ENCODE results near the gene MISP. TPM values are rescaled to one million over a fixed set of nuclear protein-coding genes. Genes with fewer than 3 reads are reported as not detected.

MISP gene
- total and polyA plus RNA-seq, 2 of the 4 experiments (the other 2 are of a cell fraction): not detected

DNA sequence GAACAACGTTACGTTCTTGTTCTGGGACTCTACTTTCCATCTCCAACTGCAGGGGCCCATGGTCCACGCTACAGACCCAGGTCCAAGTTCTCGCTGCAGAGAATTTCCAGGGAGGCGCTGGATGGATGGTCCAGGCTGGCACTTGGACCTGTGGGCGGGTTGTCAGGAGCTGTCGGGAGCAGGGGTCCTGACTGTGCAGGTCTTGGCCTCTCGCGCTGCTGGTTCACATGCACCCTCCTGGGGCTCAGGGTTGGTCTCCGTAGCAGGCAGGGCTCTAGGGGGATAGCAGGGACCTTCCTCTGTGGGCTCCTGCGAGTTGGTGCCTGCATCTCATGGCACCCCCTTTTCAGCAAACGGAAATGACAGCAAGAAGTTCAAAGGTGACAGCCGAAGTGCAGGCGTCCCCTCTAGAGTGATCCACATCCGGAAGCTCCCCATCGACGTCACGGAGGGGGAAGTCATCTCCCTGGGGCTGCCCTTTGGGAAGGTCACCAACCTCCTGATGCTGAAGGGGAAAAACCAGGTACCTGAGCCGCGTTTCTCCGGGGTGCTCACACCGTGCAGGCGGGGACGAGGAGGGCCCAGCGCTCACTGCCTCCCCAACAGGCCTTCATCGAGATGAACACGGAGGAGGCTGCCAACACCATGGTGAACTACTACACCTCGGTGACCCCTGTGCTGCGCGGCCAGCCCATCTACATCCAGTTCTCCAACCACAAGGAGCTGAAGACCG is 52.9 kb downstream of the MISP start:
- no peak overlapping the region for H2BK15ac ChIP-seq (ENCODE audit: low read depth, low read length)
- no peak overlapping the region for H3K4me2 ChIP-seq (ENCODE audit: low read depth, low read length)
- H3K27me3 ChIP-seq (ENCODE audit: control insufficient read depth, insufficient read depth, low read length): no peaks in the 10 kb centered on the region
- ChIA-PET POLR2A (ENCODE audit: unreplicated experiment) (no interaction called here), CTCF (no interaction called here)
- H3K4ac ChIP-seq (ENCODE audit: low read depth, low read length): no peak overlapping the region
- no peak overlapping the region for H2AK5ac ChIP-seq (ENCODE audit: low read depth, low read length)
- no peak overlapping the region for H3K56ac ChIP-seq (ENCODE audit: extremely low read depth, insufficient read depth, low read length)
- no peak overlapping the region for H3K4me3 ChIP-seq (ENCODE audit: insufficient read depth, low read depth, low read length)
- H3K9ac ChIP-seq (ENCODE audit: low read depth, low read length): no peak overlapping the region
- no peak overlapping the region for H4K5ac ChIP-seq (ENCODE audit: low read depth, low read length)
- H2BK20ac ChIP-seq (ENCODE audit: low read depth, low read length): no peak overlapping the region
- peaks cover 79% of the 10 kb centered on the region for H3K36me3 ChIP-seq (ENCODE audit: control insufficient read depth, insufficient read depth, low read length)
- H3K27ac ChIP-seq (ENCODE audit: insufficient read depth, low read length): no peak overlapping the region
- peaks cover 30% of the 10 kb centered on the region for H3K4me1 ChIP-seq (ENCODE audit: control insufficient read depth, insufficient read depth, low read length)
- DNase-seq (no peak), ATAC-seq (ENCODE audit: low read depth) (no peak)
- no TSS peak for BruUV-seq (replicated peaks)
- no peak overlapping the region for H3K23ac ChIP-seq (ENCODE audit: low read depth, low read length)
- no peak overlapping the region for H3K18ac ChIP-seq (ENCODE audit: low read depth, low read length)
- H2AK9ac ChIP-seq (replicated peaks; ENCODE audit: low read depth, low read length, poor library complexity): no peak overlapping the region
- peaks cover 11% of the 10 kb centered on the region; the same call in 1 of the 2 replicates for H3K9me1 ChIP-seq (ENCODE audit: insufficient read depth, low read length)
- TF ChIP-seq CHD1 (IDR thresholded peaks at IDR 0.05; ENCODE audit: low read depth, low read length) (no peak), BHLHE40 (IDR thresholded peaks at IDR 0.05; ENCODE audit: low read depth, low read length) (no peak), MAZ (IDR thresholded peaks at IDR 0.05; ENCODE audit: borderline replicate concordance, low read depth, low read length) (no peak), RCOR1 (IDR thresholded peaks at IDR 0.05; ENCODE audit: insufficient replicate concordance, low read length) (no peak), CEBPB (IDR thresholded peaks at IDR 0.05; ENCODE audit: low read depth, low read length) (no peak), MXI1 (IDR thresholded peaks at IDR 0.05; ENCODE audit: borderline replicate concordance, low read depth, low read length) (no peak), POLR2A (IDR thresholded peaks at IDR 0.05; ENCODE audit: low read depth, low read length) (no peak), MAFK (IDR thresholded peaks at IDR 0.05; ENCODE audit: low read depth, low read length) (no peak), SMC3 (IDR thresholded peaks at IDR 0.05; ENCODE audit: low read depth, low read length) (no peak), FOS (IDR thresholded peaks at IDR 0.05; ENCODE audit: low read depth, low read length) (no peak)
- TF ChIP-seq, protein P1, sequence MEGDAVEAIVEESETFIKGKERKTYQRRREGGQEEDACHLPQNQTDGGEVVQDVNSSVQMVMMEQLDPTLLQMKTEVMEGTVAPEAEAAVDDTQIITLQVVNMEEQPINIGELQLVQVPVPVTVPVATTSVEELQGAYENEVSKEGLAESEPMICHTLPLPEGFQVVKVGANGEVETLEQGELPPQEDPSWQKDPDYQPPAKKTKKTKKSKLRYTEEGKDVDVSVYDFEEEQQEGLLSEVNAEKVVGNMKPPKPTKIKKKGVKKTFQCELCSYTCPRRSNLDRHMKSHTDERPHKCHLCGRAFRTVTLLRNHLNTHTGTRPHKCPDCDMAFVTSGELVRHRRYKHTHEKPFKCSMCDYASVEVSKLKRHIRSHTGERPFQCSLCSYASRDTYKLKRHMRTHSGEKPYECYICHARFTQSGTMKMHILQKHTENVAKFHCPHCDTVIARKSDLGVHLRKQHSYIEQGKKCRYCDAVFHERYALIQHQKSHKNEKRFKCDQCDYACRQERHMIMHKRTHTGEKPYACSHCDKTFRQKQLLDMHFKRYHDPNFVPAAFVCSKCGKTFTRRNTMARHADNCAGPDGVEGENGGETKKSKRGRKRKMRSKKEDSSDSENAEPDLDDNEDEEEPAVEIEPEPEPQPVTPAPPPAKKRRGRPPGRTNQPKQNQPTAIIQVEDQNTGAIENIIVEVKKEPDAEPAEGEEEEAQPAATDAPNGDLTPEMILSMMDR (conservative IDR thresholded peaks at IDR 0.05; ENCODE audit: low read depth, low read length): no peak
- TF ChIP-seq, protein P2, sequence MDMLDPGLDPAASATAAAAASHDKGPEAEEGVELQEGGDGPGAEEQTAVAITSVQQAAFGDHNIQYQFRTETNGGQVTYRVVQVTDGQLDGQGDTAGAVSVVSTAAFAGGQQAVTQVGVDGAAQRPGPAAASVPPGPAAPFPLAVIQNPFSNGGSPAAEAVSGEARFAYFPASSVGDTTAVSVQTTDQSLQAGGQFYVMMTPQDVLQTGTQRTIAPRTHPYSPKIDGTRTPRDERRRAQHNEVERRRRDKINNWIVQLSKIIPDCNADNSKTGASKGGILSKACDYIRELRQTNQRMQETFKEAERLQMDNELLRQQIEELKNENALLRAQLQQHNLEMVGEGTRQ (IDR thresholded peaks at IDR 0.05; ENCODE audit: low read depth, low read length): no peak
- H2BK5ac ChIP-seq (ENCODE audit: low read depth, low read length, poor library complexity, severe bottlenecking): no peak overlapping the region
- H3K79me1 ChIP-seq (ENCODE audit: low read depth in 1 of 2, low read length in 2 of 2): peaks cover 3 to 42% of the 10 kb centered on the region in 2 experiments
- no peak overlapping the region for H2BK120ac ChIP-seq (ENCODE audit: low read depth, low read length)
- peaks cover 100% of the 10 kb centered on the region for H4K20me1 ChIP-seq (ENCODE audit: insufficient read depth, low read length)
- H4K8ac ChIP-seq (ENCODE audit: low read depth in 2 of 2, low read length in 2 of 2): no peak overlapping the region
- dilution Hi-C loops (cut with HindIII; ENCODE audit: low sequenced_read_pairs, unreplicated experiment): no loop called here
- WGBS, 2 experiments (ENCODE audit: extremely low coverage in 2 of 2, insufficient read length in 1 of 2): 93% methylated on average over 10 of the region's 31 CpGs; no CpG with 5 or more reads in 1 of the 2 experiments
- no peak overlapping the region for H3K14ac ChIP-seq (replicated peaks; ENCODE audit: low read depth, low read length)
- no peaks in the 10 kb centered on the region for H3K9me3 ChIP-seq (ENCODE audit: control insufficient read depth, insufficient read depth, low read length)
- intact Hi-C loops (cut with micrococcal nuclease): no loop called here
- H4K91ac ChIP-seq (ENCODE audit: insufficient read depth, low read depth, low read length): no peak overlapping the region
- in situ Hi-C loops (cut with MboI; ENCODE audit: low sequenced_read_pairs): no loop called here
- H2AFZ ChIP-seq (replicated peaks; ENCODE audit: low read length, poor library complexity): no peak overlapping the region
